Stimulated activated naive CD8-positive, alpha-beta T cell treated with anti-CD3 and anti-CD28 coated beads, Interleukin-15, amount 100 ng/mL, for 72 hours (primary cell): ENCODE results near the gene KLHL41.
"Not testable (repeated sequence)": the region's sequence is repeated elsewhere in the genome, so short reads cannot be mapped to it uniquely, and the experiment has no call there.

Experiments
- ATAC-seq: fragments of 150-1000 bp; cut with Tn5 transposase; 2 replicates; pipeline ENCODE4 v1.10.0; 2021; ENCODE audit warnings: mild to moderate bottlenecking, moderate library complexity
- DNase-seq, 2 donors: peaks; one replicate each; pipeline ENCODE4 v3.0.0; 2021 to 2022
- H3K27ac Mint-ChIP-seq, 2 donors: one replicate each; pipeline ENCODE4 v1.8.0; 2022; ENCODE audit warnings: mild to moderate bottlenecking in 2 of 2, mixed read lengths in 2 of 2, moderate library complexity in 2 of 2
- H3K27me3 Mint-ChIP-seq: one replicate; pipeline ENCODE4 v1.8.0; 2022; ENCODE audit warnings: mixed read lengths
- H3K4me1 Mint-ChIP-seq: one replicate; pipeline ENCODE4 v1.8.0; 2022; ENCODE audit warnings: mild to moderate bottlenecking, mixed read lengths
- H3K4me3 Mint-ChIP-seq, 2 donors: one replicate each; pipeline ENCODE4 v1.8.0; 2022; ENCODE audit warnings: mild to moderate bottlenecking in 2 of 2, mixed read lengths in 2 of 2, moderate library complexity in 1 of 2
- H3K9me3 Mint-ChIP-seq, 2 donors: one replicate each; pipeline ENCODE4 v1.8.0; 2022; ENCODE audit warnings: mixed read lengths in 2 of 2

KLHL41 gene

GRCh38 chr2:169490834-169491233, 18.7 kb upstream of the KLHL41 start:
- H3K4me1 Mint-ChIP-seq = no peaks in the 10 kb centered on the region
- no peaks in the 10 kb centered on the region for H3K27me3 Mint-ChIP-seq
- H3K4me3 Mint-ChIP-seq = no peak overlapping the region
- no peaks in the 10 kb centered on the region for H3K9me3 Mint-ChIP-seq
- DNase-seq = no peak
- no peak overlapping the region for H3K27ac Mint-ChIP-seq
- no peak for ATAC-seq

GRCh38 chr2:169491378-169491777, 18.1 kb upstream of the KLHL41 start:
- Mint-ChIP-seq H3K27me3 (no peaks in the 10 kb centered on the region), H3K4me1 (no peaks in the 10 kb centered on the region), H3K4me3 (no peak overlapping the region), H3K9me3 (no peaks in the 10 kb centered on the region), H3K27ac (no peak overlapping the region)
- DNase-seq (no peak), ATAC-seq (no peak)

GRCh38 chr2:169493360-169493759, 16.1 kb upstream of the KLHL41 start:
- no peaks in the 10 kb centered on the region for H3K4me1 Mint-ChIP-seq
- no peak for ATAC-seq
- no peaks in the 10 kb centered on the region for H3K9me3 Mint-ChIP-seq
- DNase-seq = no peak
- no peaks in the 10 kb centered on the region for H3K27me3 Mint-ChIP-seq
- H3K27ac Mint-ChIP-seq = no peak overlapping the region
- H3K4me3 Mint-ChIP-seq = no peak overlapping the region

- Mint-ChIP-seq H3K9me3 (no peaks in the 10 kb centered on the region), H3K4me3 (no peak overlapping the region), H3K4me1 (no peaks in the 10 kb centered on the region), H3K27me3 (no peaks in the 10 kb centered on the region), H3K27ac (no peak overlapping the region)
- ATAC-seq (no peak), DNase-seq (no peak)
Observed at GRCh38 chr2:169495310-169495928, 14.1 kb upstream of the KLHL41 start.

GRCh38 chr2:169504651-169505050, 4.9 kb upstream of the KLHL41 start:
- ATAC-seq (no peak), DNase-seq (no peak)
- Mint-ChIP-seq H3K27ac (no peak overlapping the region), H3K4me1 (peaks cover 6% of the 10 kb centered on the region), H3K9me3 (no peaks in the 10 kb centered on the region), H3K4me3 (no peak overlapping the region), H3K27me3 (no peaks in the 10 kb centered on the region)

GRCh38 chr2:169507698-169508097, 1.8 kb upstream of the KLHL41 start:
- ATAC-seq (no peak), DNase-seq (no peak)
- no peak overlapping the region for H3K4me3 Mint-ChIP-seq
- no peaks in the 10 kb centered on the region for H3K9me3 Mint-ChIP-seq
- no peaks in the 10 kb centered on the region for H3K27me3 Mint-ChIP-seq
- peaks cover 6% of the 10 kb centered on the region for H3K4me1 Mint-ChIP-seq
- H3K27ac Mint-ChIP-seq = no peak overlapping the region

GRCh38 chr2:169509955-169510354, 453 bp downstream of the KLHL41 start:
- Mint-ChIP-seq H3K9me3 (no peaks in the 10 kb centered on the region), H3K4me1 (peaks cover 6% of the 10 kb centered on the region), H3K27ac (no peak overlapping the region), H3K4me3 (no peak overlapping the region), H3K27me3 (no peaks in the 10 kb centered on the region)
- DNase-seq (no peak), ATAC-seq (no peak)

- H3K9me3 Mint-ChIP-seq = no peaks in the 10 kb centered on the region
- DNase-seq = no peak
- H3K27me3 Mint-ChIP-seq = no peaks in the 10 kb centered on the region
- peaks cover 6% of the 10 kb centered on the region for H3K4me1 Mint-ChIP-seq
- H3K27ac Mint-ChIP-seq = no peak overlapping the region
- no peak overlapping the region for H3K4me3 Mint-ChIP-seq
- no peak for ATAC-seq
Observed at GRCh38 chr2:169510496-169510895, 994 bp downstream of the KLHL41 start.

- Mint-ChIP-seq H3K27me3 (no peaks in the 10 kb centered on the region), H3K9me3 (no peaks in the 10 kb centered on the region), H3K4me3 (no peak overlapping the region), H3K27ac (no peak overlapping the region), H3K4me1 (peaks cover 6% of the 10 kb centered on the region)
- ATAC-seq = no peak
- DNase-seq = no peak
Observed at GRCh38 chr2:169511818-169512217, 2.3 kb downstream of the KLHL41 start.

GRCh38 chr2:169512525-169512924, 3.0 kb downstream of the KLHL41 start:
- peaks cover 5% of the 10 kb centered on the region for H3K4me1 Mint-ChIP-seq
- H3K9me3 Mint-ChIP-seq = no peaks in the 10 kb centered on the region
- no peak for ATAC-seq
- no peak overlapping the region for H3K4me3 Mint-ChIP-seq
- no peak for DNase-seq
- H3K27ac Mint-ChIP-seq = no peak overlapping the region
- no peaks in the 10 kb centered on the region for H3K27me3 Mint-ChIP-seq

- Mint-ChIP-seq H3K27ac (no peak overlapping the region), H3K27me3 (no peaks in the 10 kb centered on the region), H3K9me3 (no peaks in the 10 kb centered on the region), H3K4me3 (no peak overlapping the region), H3K4me1 (no peaks in the 10 kb centered on the region)
- DNase-seq (no peak), ATAC-seq (no peak)
Observed at GRCh38 chr2:169513094-169513493, 3.6 kb downstream of the KLHL41 start.

GRCh38 chr2:169513926-169514325, 4.4 kb downstream of the KLHL41 start:
- Mint-ChIP-seq H3K27me3 (no peaks in the 10 kb centered on the region), H3K9me3 (no peaks in the 10 kb centered on the region), H3K27ac (no peak overlapping the region), H3K4me3 (no peak overlapping the region), H3K4me1 (no peaks in the 10 kb centered on the region)
- ATAC-seq (no peak), DNase-seq (no peak)

GRCh38 chr2:169514758-169515157, 5.3 kb downstream of the KLHL41 start:
- not testable (repeated sequence) for ATAC-seq, H3K9me3 Mint-ChIP-seq, H3K27ac Mint-ChIP-seq, H3K4me1 Mint-ChIP-seq, H3K4me3 Mint-ChIP-seq, DNase-seq, H3K27me3 Mint-ChIP-seq

GRCh38 chr2:169516488-169516995, 7.0 kb downstream of the KLHL41 start:
- not testable (repeated sequence) for H3K4me3 Mint-ChIP-seq, H3K9me3 Mint-ChIP-seq, H3K27me3 Mint-ChIP-seq, DNase-seq, H3K4me1 Mint-ChIP-seq, ATAC-seq, H3K27ac Mint-ChIP-seq

GRCh38 chr2:169520896-169521295, 11.4 kb downstream of the KLHL41 start:
- DNase-seq = no peak
- Mint-ChIP-seq H3K4me3 (no peak overlapping the region), H3K27me3 (no peaks in the 10 kb centered on the region), H3K4me1 (no peaks in the 10 kb centered on the region), H3K9me3 (no peaks in the 10 kb centered on the region), H3K27ac (no peak overlapping the region)
- no peak for ATAC-seq

GRCh38 chr2:169523681-169524080, 14.2 kb downstream of the KLHL41 start:
- DNase-seq (no peak), ATAC-seq (no peak)
- no peak overlapping the region for H3K27ac Mint-ChIP-seq
- no peaks in the 10 kb centered on the region for H3K27me3 Mint-ChIP-seq
- no peaks in the 10 kb centered on the region for H3K4me1 Mint-ChIP-seq
- H3K4me3 Mint-ChIP-seq = no peak overlapping the region
- no peaks in the 10 kb centered on the region for H3K9me3 Mint-ChIP-seq

- Mint-ChIP-seq H3K4me1 (no peaks in the 10 kb centered on the region), H3K4me3 (no peak overlapping the region), H3K27ac (no peak overlapping the region), H3K27me3 (no peaks in the 10 kb centered on the region), H3K9me3 (no peaks in the 10 kb centered on the region)
- ATAC-seq = no peak
- DNase-seq = no peak
Observed at GRCh38 chr2:169525434-169525833, 15.9 kb downstream of the KLHL41 start.
